ENCODE measurements around the gene SPRING1. TPM values are rescaled to one million over a fixed set of nuclear protein-coding genes. Genes with fewer than 3 reads are reported as not detected.

The SPRING1 gene
- total and polyA plus RNA-seq, 5 donors = 7.5 to 16.0 (median 9.7) TPM

GRCh38 chr12:116719731-116720528 is 17.9 kb downstream of the SPRING1 start:
- no peak for ATAC-seq
- 81% methylated on average over 15 of the region's 15 CpGs for WGBS
- no peaks in the 10 kb centered on the region for H3K27me3 ChIP-seq (ENCODE audit: control insufficient read depth, insufficient read depth)
- intact Hi-C loops (cut with DNase I) = loop anchor here in 1 of 4 donors (10.0 kb wide), 1 partner anchor 725 kb away; no protein-coding TSS in a partner anchor
- H3K4me1 ChIP-seq (ENCODE audit: control insufficient read depth, insufficient read depth, low read length) = peaks cover 4% of the 10 kb centered on the region
- no peak overlapping the region for H3K27ac ChIP-seq (ENCODE audit: low read length)
- no peak overlapping the region for H3K4me3 ChIP-seq (ENCODE audit: low read length)
- no peak for DNase-seq
- no peaks in the 10 kb centered on the region for H3K9me3 ChIP-seq (ENCODE audit: control insufficient read depth, low read length)

DNA sequence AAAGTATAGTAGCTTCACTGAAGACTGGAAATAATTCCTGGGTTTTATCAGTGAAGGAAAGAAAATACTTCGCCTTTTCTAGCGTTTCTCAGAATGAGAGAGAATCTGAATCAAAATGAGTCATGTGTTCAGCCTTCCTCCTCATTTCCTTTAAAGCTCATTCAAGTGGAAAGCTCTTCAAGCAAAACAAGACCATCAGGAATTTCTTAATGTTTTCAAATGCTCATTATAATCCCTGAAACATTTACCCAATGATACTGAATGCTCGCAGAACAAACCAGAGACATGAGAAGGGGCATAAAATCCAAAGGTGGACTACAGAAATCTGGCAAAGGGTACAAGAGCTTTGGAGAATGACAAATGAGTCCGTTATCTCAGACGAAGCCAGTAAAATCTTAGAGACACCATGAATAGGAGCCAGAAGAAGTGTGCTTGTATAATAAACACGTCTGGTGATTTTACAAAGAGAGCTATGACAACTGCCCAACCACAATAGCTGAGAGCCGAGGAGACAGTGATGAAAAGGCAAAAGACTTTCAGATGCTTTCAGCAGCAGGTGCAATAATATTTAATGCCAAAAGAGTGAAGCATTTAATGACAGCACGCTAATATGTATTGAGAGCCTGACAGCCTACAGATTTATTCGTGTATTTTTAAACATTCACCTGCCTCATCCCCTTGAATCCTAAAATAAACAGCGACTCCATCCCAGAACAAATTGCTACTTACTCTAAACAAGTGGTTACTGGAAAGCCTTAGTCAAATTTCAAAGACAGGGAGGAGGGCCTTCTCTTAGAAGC is 19.0 kb downstream of the SPRING1 start:
- H3K4me3 ChIP-seq (ENCODE audit: low read length) = no peak overlapping the region
- H3K9me3 ChIP-seq (ENCODE audit: control insufficient read depth, low read length) = no peaks in the 10 kb centered on the region
- H3K27me3 ChIP-seq (ENCODE audit: control insufficient read depth, insufficient read depth) = no peaks in the 10 kb centered on the region
- no peak overlapping the region for H3K27ac ChIP-seq (ENCODE audit: low read length)
- DNase-seq (no peak), ATAC-seq (no peak)
- 46% methylated on average over 10 of the region's 10 CpGs for WGBS
- intact Hi-C loops (cut with DNase I) = loop anchor here in 1 of 4 donors (10.0 kb wide), 1 partner anchor 724 kb away; no protein-coding TSS in a partner anchor
- H3K4me1 ChIP-seq (ENCODE audit: control insufficient read depth, insufficient read depth, low read length) = peaks cover 6% of the 10 kb centered on the region

DNA sequence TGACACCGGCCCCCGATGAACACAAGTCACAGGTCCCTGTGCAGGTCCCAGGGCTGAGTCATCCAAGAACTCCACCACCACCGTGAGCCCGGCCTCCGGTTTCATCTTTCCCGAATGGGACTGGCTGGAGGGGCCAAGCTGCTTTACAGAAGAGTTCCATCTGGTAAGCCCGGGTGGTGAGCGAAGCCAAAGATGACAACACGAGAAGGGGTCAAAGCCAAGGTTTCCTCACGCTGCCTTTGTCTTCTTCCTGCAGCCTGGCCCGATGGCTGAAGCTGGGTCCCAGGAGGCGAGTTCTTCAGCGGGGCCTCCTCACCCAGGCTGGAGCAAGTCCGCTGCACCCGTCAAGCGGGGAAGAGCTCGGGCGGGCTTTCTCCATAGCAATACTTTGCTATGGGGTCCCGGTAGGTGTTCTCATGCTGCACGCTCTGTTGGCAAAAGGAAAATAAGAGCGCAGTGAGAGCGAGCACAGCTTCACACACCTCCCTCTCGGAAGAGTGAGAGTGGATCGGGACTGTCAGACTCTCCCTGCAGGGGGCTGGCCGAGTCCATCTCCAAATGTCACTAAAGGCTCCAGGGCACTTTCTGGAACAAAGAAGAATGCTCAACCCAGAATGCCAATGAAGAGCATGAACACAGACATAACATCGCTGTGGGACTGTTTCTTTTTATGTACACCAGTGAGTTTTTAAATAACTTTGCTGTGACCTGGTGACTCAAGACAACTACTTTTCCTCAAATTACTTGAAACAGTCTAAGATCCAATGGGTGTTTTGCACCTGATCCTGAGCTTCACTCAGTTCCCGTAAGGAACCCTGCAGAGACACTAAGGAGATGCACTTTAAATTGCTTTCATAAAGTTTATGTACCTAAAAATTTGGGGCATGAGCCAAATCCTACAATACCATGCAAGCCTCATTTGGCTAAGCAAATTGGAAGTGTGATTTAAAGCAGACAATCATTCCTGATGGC is 20.1 kb downstream of the SPRING1 start:
- intact Hi-C loops (cut with DNase I) = loop anchor here in 1 of 4 donors (10.0 kb wide), 1 partner anchor 723 kb away; no protein-coding TSS in a partner anchor
- H3K27me3 ChIP-seq (ENCODE audit: control insufficient read depth, insufficient read depth) = no peaks in the 10 kb centered on the region
- no peaks in the 10 kb centered on the region for H3K9me3 ChIP-seq (ENCODE audit: control insufficient read depth, low read length)
- WGBS = 60% methylated on average over 27 of the region's 27 CpGs
- DNase-seq = peak; percentile 78 to 86 (median 85)
- peaks cover 6% of the 10 kb centered on the region for H3K4me1 ChIP-seq (ENCODE audit: control insufficient read depth, insufficient read depth, low read length)
- H3K27ac ChIP-seq (ENCODE audit: low read length) = no peak overlapping the region
- H3K4me3 ChIP-seq (ENCODE audit: low read length) = no peak overlapping the region
- peak; percentile 83 to 89 for ATAC-seq

- H3K4me3 ChIP-seq (ENCODE audit: low read length) = no peak overlapping the region
- intact Hi-C loops (cut with DNase I) = loop anchor here in 1 of 4 donors (10.0 kb wide), 1 partner anchor 719 kb away; no protein-coding TSS in a partner anchor
- ATAC-seq = no peak
- no peaks in the 10 kb centered on the region for H3K27me3 ChIP-seq (ENCODE audit: control insufficient read depth, insufficient read depth)
- no peak for DNase-seq
- H3K4me1 ChIP-seq (ENCODE audit: control insufficient read depth, insufficient read depth, low read length) = peaks cover 6% of the 10 kb centered on the region
- WGBS = 84% methylated on average over 9 of the region's 9 CpGs
- H3K9me3 ChIP-seq (ENCODE audit: control insufficient read depth, low read length) = no peaks in the 10 kb centered on the region
- no peak overlapping the region for H3K27ac ChIP-seq (ENCODE audit: low read length)
Measured at GRCh38 chr12:116714175-116714574, 23.7 kb downstream of the SPRING1 start.

DNA sequence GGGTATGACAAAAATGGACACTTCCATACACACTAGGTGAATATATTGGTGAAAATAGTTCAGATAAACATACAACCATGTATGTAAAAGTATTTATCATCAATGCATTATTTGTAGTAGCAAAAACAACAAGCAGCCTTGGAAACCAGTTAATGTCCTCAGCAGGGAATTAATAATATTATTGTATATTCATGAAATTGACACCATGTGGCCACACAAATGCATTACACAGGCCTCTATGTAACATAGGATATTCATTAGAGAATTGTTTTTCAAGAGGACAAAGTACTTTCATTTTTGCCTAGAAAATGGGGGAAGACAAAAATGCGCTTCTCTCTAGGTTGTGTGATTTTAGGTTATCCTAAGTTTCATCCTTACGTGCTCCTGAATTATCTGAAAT is 24.3 kb downstream of the SPRING1 start:
- Histone ChIP-seq H3K27me3 (ENCODE audit: control insufficient read depth, insufficient read depth) (no peaks in the 10 kb centered on the region), H3K4me1 (ENCODE audit: control insufficient read depth, insufficient read depth, low read length) (peaks cover 9% of the 10 kb centered on the region), H3K9me3 (ENCODE audit: control insufficient read depth, low read length) (no peaks in the 10 kb centered on the region), H3K27ac (ENCODE audit: low read length) (no peak overlapping the region), H3K4me3 (ENCODE audit: low read length) (no peak overlapping the region)
- intact Hi-C loops (cut with DNase I) = loop anchor here in 1 of 4 donors (10.0 kb wide), 1 partner anchor 719 kb away; no protein-coding TSS in a partner anchor
- 97% methylated on average over 2 of the region's 2 CpGs for WGBS
- no peak for DNase-seq
- ATAC-seq = no peak

GRCh38 chr12:116712458-116713303 is 25.2 kb downstream of the SPRING1 start:
- 83% methylated on average over 17 of the region's 17 CpGs for WGBS
- ATAC-seq = no peak
- Histone ChIP-seq H3K27ac (ENCODE audit: low read length) (no peak overlapping the region), H3K4me1 (ENCODE audit: control insufficient read depth, insufficient read depth, low read length) (peaks cover 6% of the 10 kb centered on the region), H3K27me3 (ENCODE audit: control insufficient read depth, insufficient read depth) (no peaks in the 10 kb centered on the region), H3K4me3 (ENCODE audit: low read length) (no peak overlapping the region), H3K9me3 (ENCODE audit: control insufficient read depth, low read length) (no peaks in the 10 kb centered on the region)
- DNase-seq = no peak
- intact Hi-C loops (cut with DNase I) = loop anchor here in 1 of 4 donors (10.0 kb wide), 1 partner anchor 718 kb away; no protein-coding TSS in a partner anchor

GRCh38 chr12:116710370-116711150 is 27.3 kb downstream of the SPRING1 start:
- intact Hi-C loops (cut with DNase I) = loop anchor here in 1 of 4 donors (10.0 kb wide), 1 partner anchor 716 kb away; no protein-coding TSS in a partner anchor

DNA sequence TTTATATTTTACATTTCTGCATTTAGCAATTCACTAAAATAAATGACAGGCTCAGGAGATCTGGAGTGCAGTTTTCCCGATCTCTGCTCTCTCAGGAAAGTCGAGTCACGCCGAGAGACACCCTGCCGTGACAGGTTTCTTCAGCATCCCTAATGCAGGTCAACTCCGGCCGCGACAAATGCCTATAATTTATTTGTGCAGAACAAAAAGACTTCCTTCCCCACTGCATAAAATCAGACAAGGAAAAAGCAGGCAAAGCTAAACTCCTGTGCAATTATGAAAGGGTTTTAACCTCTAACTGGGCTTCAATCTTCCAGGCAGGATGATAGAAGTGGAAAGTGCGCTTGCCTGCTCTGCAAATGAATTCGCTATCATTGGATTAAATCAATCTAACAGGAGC is 28.1 kb downstream of the SPRING1 start:
- peaks cover 4% of the 10 kb centered on the region for H3K4me1 ChIP-seq (ENCODE audit: control insufficient read depth, insufficient read depth, low read length)
- no peak overlapping the region for H3K27ac ChIP-seq (ENCODE audit: low read length)
- intact Hi-C loops (cut with DNase I) = loop anchor here in 3 of 4 donors (10.0 kb wide), 3 partner anchors 175 to 715 kb away; partner anchors contain the start of gene HRK (in 2 of the 3)
- no peaks in the 10 kb centered on the region for H3K27me3 ChIP-seq (ENCODE audit: control insufficient read depth, insufficient read depth)
- H3K9me3 ChIP-seq (ENCODE audit: control insufficient read depth, low read length) = no peaks in the 10 kb centered on the region
- ATAC-seq (no peak), DNase-seq (no peak)
- no peak overlapping the region for H3K4me3 ChIP-seq (ENCODE audit: low read length)
- WGBS = 73% methylated on average over 10 of the region's 10 CpGs

More at GRCh38 chr12:116710370-116711150, 27.3 kb downstream of the SPRING1 start:
- ATAC-seq (no peak), DNase-seq (no peak)
- WGBS = 61% methylated on average over 8 of the region's 8 CpGs
- Histone ChIP-seq H3K27me3 (ENCODE audit: control insufficient read depth, insufficient read depth) (no peaks in the 10 kb centered on the region), H3K4me3 (ENCODE audit: low read length) (no peak overlapping the region), H3K4me1 (ENCODE audit: control insufficient read depth, insufficient read depth, low read length) (peaks cover 4% of the 10 kb centered on the region), H3K27ac (ENCODE audit: low read length) (no peak overlapping the region), H3K9me3 (ENCODE audit: control insufficient read depth, low read length) (no peaks in the 10 kb centered on the region)

Measured in right cardiac atrium (tissue), 5 donors.